HEK293T (cell line): Measurements from ENCODE around the gene POLR3A.

Experiments used
- ARNT ChIP-seq: fragments of 450-650 bp; IDR thresholded peaks from 2 replicates; pipeline ENCODE4 v1.6.1; 2017; ENCODE audit warnings: mild to moderate bottlenecking
- BHLHE40 ChIP-seq: fragments of 450-650 bp; IDR thresholded peaks from 2 replicates; pipeline ENCODE4 v1.6.1; 2016; ENCODE audit warnings: mild to moderate bottlenecking, moderate library complexity, borderline replicate concordance
- FOXA1 ChIP-seq: fragments of 450-650 bp; IDR thresholded peaks from 2 replicates; pipeline ENCODE4 v1.6.1; 2016; ENCODE audit warnings: mild to moderate bottlenecking
- NFRKB ChIP-seq: fragments of 450-650 bp; IDR thresholded peaks from 2 replicates; pipeline ENCODE4 v1.6.1; 2016; ENCODE audit warnings: mild to moderate bottlenecking, moderate library complexity
- SUZ12 ChIP-seq: fragments of 450-650 bp; IDR thresholded peaks from 2 replicates; pipeline ENCODE4 v1.6.1; 2016; ENCODE audit warnings: mild to moderate bottlenecking
- TARDBP ChIP-seq: fragments of 450-650 bp; IDR thresholded peaks from 2 replicates; pipeline ENCODE4 v1.6.1; 2016
- ZNF384 ChIP-seq: fragments of 450-650 bp; IDR thresholded peaks from 2 replicates; pipeline ENCODE4 v1.6.1; 2016

DNA sequence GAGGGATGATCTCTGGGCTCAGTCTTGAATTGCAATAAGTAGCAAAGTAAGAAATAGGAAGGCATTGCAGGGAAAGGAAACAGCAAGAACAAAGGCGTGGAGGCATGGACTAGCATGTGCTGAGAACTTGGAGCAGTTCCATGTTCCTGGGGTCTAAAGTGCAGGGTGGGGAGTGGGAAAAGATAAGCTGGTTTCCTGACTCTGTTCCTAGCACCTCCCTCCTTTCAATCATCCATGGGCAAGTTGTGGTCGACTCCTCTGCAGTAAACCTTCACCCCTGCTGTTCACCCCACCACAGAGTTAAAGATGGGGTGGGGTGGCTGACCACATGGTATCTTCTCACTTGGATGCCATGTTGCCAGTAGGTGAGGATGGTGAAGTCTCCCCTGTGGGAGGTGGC, 33.9 kb upstream of the POLR3A start:
- TF ChIP-seq BHLHE40 (no peak), TARDBP (no peak), SUZ12 (no peak), NFRKB (no peak), FOXA1 (no peak), ARNT (no peak), ZNF384 (no peak)
